HepG2 (cell line): ENCODE results near the gene IGSF21. TPM values are rescaled to one million over a fixed set of nuclear protein-coding genes. Genes with fewer than 3 reads are reported as not detected.

Source experiments
- ATAC-seq: fragments of 200-7000 bp; cut with Tn5 transposase; 3 replicates; pipeline ENCODE4 v1.9.1; 2020; ENCODE audit warnings: mild to moderate bottlenecking, moderate library complexity
- BruUV-seq: library from RNA; stranded (reverse); fragments of 400-500 nt; replicated peaks from 2 replicates; lab custom pipeline; 2021; lab: Mats Ljungman, UMichigan
- CTCF ChIA-PET: fragments of 300-600 bp; formaldehyde crosslinking; extraction: SDS; loops from one replicate; lab custom pipeline; 2021; ENCODE audit warnings: low total read pairs, inconsistent platforms, low intra/inter-chr PET ratio; lab: Yijun Ruan, JAX
- POLR2A ChIA-PET: fragments of 350-600 bp; sonication (Branson Sonifier 250); formaldehyde crosslinking; loops from one replicate; lab custom pipeline; 2020; ENCODE audit warnings: antibody characterized with exemption, inconsistent platforms; lab: Yijun Ruan, JAX
- DNase-seq: peaks from one replicate; pipeline ENCODE4 v3.0.0-alpha.2; 2015; ENCODE audit warnings: low spot score
- FAIRE-seq: peaks from 3 replicates; lab custom pipeline; 2011; peaks lifted over from hg19 to GRCh38; lab: Jason Lieb, UNC
- H2AFZ ChIP-seq: one replicate; pipeline ENCODE4 v1.6.1; 2011; ENCODE audit warnings: low read length, inconsistent platforms
- H3K27ac ChIP-seq: fragments of 300-600 bp; 3 replicates; pipeline ENCODE4 v1.8.0; 2011; ENCODE audit warnings: mixed run types, mild to moderate bottlenecking, mixed read lengths, low read length, inconsistent platforms; ENCODE audit not compliant: insufficient read depth; ENCODE audit errors: extremely low read length
- H3K27me3 ChIP-seq, 2 experiments: fragments of 200-600 bp in 1 of 2; 2 replicates in 1 of 2; 3 replicates in 1 of 2; pipeline versions ENCODE4 v1.6.0 to v1.8.0; 2011; ENCODE audit warnings: low read length in 2 of 2, mild to moderate bottlenecking in 2 of 2, moderate library complexity in 2 of 2, inconsistent platforms in 1 of 2; ENCODE audit not compliant: insufficient read depth in 2 of 2, control insufficient read depth in 1 of 2
- H3K36me3 ChIP-seq, 2 experiments: fragments of 200-600 bp in 1 of 2; replicated peaks in 1 of 2; 2 replicates in 1 of 2; 3 replicates in 1 of 2; pipeline versions ENCODE4 v1.5.1 to v1.8.0; 2011; ENCODE audit warnings: low read length in 2 of 2, inconsistent platforms in 1 of 2; ENCODE audit not compliant: insufficient read depth in 2 of 2, control insufficient read depth in 1 of 2
- H3K4me1 ChIP-seq: 2 replicates; pipeline ENCODE4 v1.5.1; 2012; ENCODE audit warnings: low read length, inconsistent platforms; ENCODE audit not compliant: insufficient read depth
- H3K4me2 ChIP-seq: 2 replicates; pipeline ENCODE4 v1.6.0; 2011; ENCODE audit warnings: low read depth, low read length, inconsistent platforms
- H3K4me3 ChIP-seq, 3 experiments: fragments of 200-600 bp in 1 of 3; sonication (generic), shearing (Covaris generic) in 1 of 3; replicated peaks in 1 of 3; 2 replicates each; pipeline ENCODE4 v1.5.1; 2011 to 2016; ENCODE audit warnings: low read length in 3 of 3, inconsistent platforms in 2 of 3, low read depth in 2 of 3, mild to moderate bottlenecking in 2 of 3, control low read depth in 1 of 3, mixed read lengths in 1 of 3; ENCODE audit not compliant: insufficient read depth in 1 of 3
- H3K79me2 ChIP-seq: one replicate; pipeline ENCODE4 v1.6.1; 2011; ENCODE audit warnings: low read length, inconsistent platforms; ENCODE audit not compliant: insufficient read depth
- H3K9ac ChIP-seq: 2 replicates; pipeline ENCODE4 v1.6.0; 2011; ENCODE audit warnings: mild to moderate bottlenecking, low read depth, low read length, inconsistent platforms; ENCODE audit not compliant: insufficient read depth
- H3K9me3 ChIP-seq: 2 replicates; pipeline ENCODE4 v1.5.1; 2012; ENCODE audit warnings: mild to moderate bottlenecking, low read length
- H4K20me1 ChIP-seq: 2 replicates; pipeline ENCODE4 v1.6.0; 2011; ENCODE audit warnings: inconsistent platforms, mild to moderate bottlenecking, low read length, moderate library complexity; ENCODE audit not compliant: insufficient read depth
- MIXL1 ChIP-seq: IDR thresholded peaks from 2 replicates; pipeline ENCODE4 v1.6.1; 2016
- PHF20 ChIP-seq: sonication (generic); formaldehyde crosslinking; IDR thresholded peaks from 2 replicates; pipeline ENCODE4 v1.5.0; 2020; ENCODE audit warnings: mild to moderate bottlenecking, missing genetic modification reagents
- RFX3 ChIP-seq: IDR thresholded peaks from 2 replicates; pipeline ENCODE4 v1.6.1; 2016; ENCODE audit warnings: missing biosample characterization, missing genetic modification reagents
- ZNF280B ChIP-seq: sonication (generic); formaldehyde crosslinking; IDR thresholded peaks from 2 replicates; pipeline ENCODE4 v1.5.0; 2020; ENCODE audit warnings: missing genetic modification reagents, mild to moderate bottlenecking, borderline replicate concordance
- ZNF333 ChIP-seq: sonication (generic); formaldehyde crosslinking; IDR thresholded peaks from 2 replicates; pipeline ENCODE4 v1.4.0; 2020; ENCODE audit warnings: mild to moderate bottlenecking, missing genetic modification reagents, borderline replicate concordance
- ZNF550 ChIP-seq: sonication (generic); formaldehyde crosslinking; IDR thresholded peaks from 2 replicates; pipeline ENCODE4 v1.4.0; 2020; ENCODE audit warnings: mild to moderate bottlenecking, missing genetic modification reagents, borderline replicate concordance
- ZNF598 ChIP-seq: sonication (generic); formaldehyde crosslinking; IDR thresholded peaks from 2 replicates; pipeline ENCODE4 v1.5.1; 2020; ENCODE audit warnings: mild to moderate bottlenecking, missing genetic modification reagents, borderline replicate concordance
- ZNF816 ChIP-seq: sonication (generic); formaldehyde crosslinking; IDR thresholded peaks from 2 replicates; pipeline ENCODE4 v1.8.0; 2022; ENCODE audit warnings: missing genetic modification reagents, mild to moderate bottlenecking, borderline replicate concordance
- WGBS: methylation state at CpG from one replicate; pipeline ENCODE4 v1.1.6; 2017; ENCODE audit warnings: low lambda C conversion rate; 5-methylcytosine and 5-hydroxymethylcytosine counted together
- in situ Hi-C: cut with HindIII; loops from 2 replicates; pipeline ENCODE4 v1.10.0; 2017; ENCODE audit warnings: low pct_unique_long_range_greater_than_20kb; ENCODE audit not compliant: extremely low pct_ligation_motif_present
- intact Hi-C: fragments of 100-400 bp; cut with micrococcal nuclease; formaldehyde crosslinking; loops from one replicate; pipeline ENCODE4 v1.10.0; 2022; ENCODE audit not compliant: unreplicated experiment
- polyA plus RNA-seq, 8 experiments: library from polyadenylated mRNA; depleted of rRNA in 3 of 8; stranded (reverse) in 7 of 8; unstranded in 1 of 8; fragments of >200 nt; fragmentation: Illumina TruSeq in 4 of 8; extraction: Trizol in 4 of 8; gene quantifications; 2 replicates each; pipeline versions ENCODE4 v1.2.1 to v1.2.3, GENCODE V29; 2011 to 2016; ENCODE audit warnings: low read depth in 4 of 8, missing spikeins in 1 of 8, mixed read lengths in 1 of 8; ENCODE audit not compliant: insufficient read depth in 1 of 8
- total RNA-seq, 5 experiments: library from RNA; depleted of rRNA; stranded (reverse); fragments of >200 nt; fragmentation: Illumina TruSeq; extraction: Trizol; gene quantifications; 2 replicates each; pipeline ENCODE4 v1.2.3, GENCODE V29; 2016; ENCODE audit warnings: low read depth in 1 of 5

The IGSF21 gene
- total and polyA plus RNA-seq, 2 of the 13 experiments (the other 11 are each of a cell fraction or from before 2014, with no cell fraction given) = not detected

- H3K4me1 ChIP-seq = no peaks in the 10 kb centered on the region
- no TSS peak for BruUV-seq
- FAIRE-seq (no peak), DNase-seq (no peak), ATAC-seq (no peak)
- H3K27ac ChIP-seq = no peak overlapping the region
- WGBS = no CpG with 5 or more reads among the region's 3 CpGs
- in situ Hi-C loops = no loop called here
- no peaks in the 10 kb centered on the region for H3K36me3 ChIP-seq
- H2AFZ ChIP-seq = no peak overlapping the region
- H4K20me1 ChIP-seq = no peaks in the 10 kb centered on the region
- intact Hi-C loops = no loop called here
- no peaks in the 10 kb centered on the region for H3K79me2 ChIP-seq
- no peak overlapping the region for H3K4me2 ChIP-seq
- H3K27me3 ChIP-seq = peaks cover 0 to 13% of the 10 kb centered on the region in 2 experiments
- H3K4me3 ChIP-seq = no peak overlapping the region
- no peaks in the 10 kb centered on the region for H3K9me3 ChIP-seq
- H3K9ac ChIP-seq = no peak overlapping the region
- POLR2A ChIA-PET = no interaction called here
- CTCF ChIA-PET = no interaction called here
- no peak for TF ChIP-seq ZNF816 (CRISPR knock-in tag)
Measured at GRCh38 chr1:18344755-18345154, 237.2 kb downstream of the IGSF21 start.

DNA sequence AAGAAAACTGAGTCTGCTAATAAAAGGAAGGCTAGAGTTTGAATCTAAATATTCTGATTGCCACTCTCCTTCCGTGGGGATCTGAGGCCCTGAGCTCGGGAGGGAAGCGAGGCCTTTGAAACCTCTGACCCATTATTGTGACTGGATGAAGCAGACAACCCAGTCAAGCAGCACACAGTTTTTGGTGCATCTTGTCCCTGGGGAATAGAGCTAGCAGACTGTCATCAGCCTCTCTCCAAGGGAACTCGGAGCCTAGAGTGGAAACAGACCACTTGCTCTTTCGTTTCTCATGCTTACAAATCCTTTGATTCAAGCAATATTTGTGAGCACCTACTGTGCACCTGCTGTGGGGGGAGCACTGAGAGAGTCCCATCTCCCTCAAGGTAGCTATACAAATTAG is 240.0 kb downstream of the IGSF21 start:
- ATAC-seq (no peak), FAIRE-seq (no peak), DNase-seq (no peak)
- Histone ChIP-seq H3K4me1 (no peaks in the 10 kb centered on the region), H3K4me3 (no peak overlapping the region), H3K27me3 (peaks cover 0 to 39% of the 10 kb centered on the region in 2 experiments), H3K9ac (no peak overlapping the region), H3K27ac (no peak overlapping the region), H3K79me2 (no peaks in the 10 kb centered on the region), H2AFZ (no peak overlapping the region), H3K4me2 (no peak overlapping the region), H3K9me3 (no peaks in the 10 kb centered on the region), H4K20me1 (no peaks in the 10 kb centered on the region), H3K36me3 (no peaks in the 10 kb centered on the region)
- ChIA-PET CTCF (no interaction called here), POLR2A (no interaction called here)
- no peak for TF ChIP-seq MIXL1 (CRISPR knock-in tag)
- no peak for TF ChIP-seq ZNF550 (CRISPR knock-in tag)
- TF ChIP-seq ZNF598 (CRISPR knock-in tag) = no peak
- no peak for TF ChIP-seq RFX3 (CRISPR knock-in tag)
- no peak for TF ChIP-seq ZNF280B
- TF ChIP-seq PHF20 = no peak
- no peak for TF ChIP-seq ZNF333
- in situ Hi-C loops (no loop called here), intact Hi-C loops (no loop called here)
- no TSS peak for BruUV-seq
- 0% methylated on average over 5 of the region's 5 CpGs for WGBS
